DOHH2 (cell line): ENCODE results near the gene USHBP1.

ENCODE experiments used
- H3F3A ChIP-seq: fragments of 200-600 bp; sonication (generic), shearing (Covaris generic); 2 replicates; pipeline ENCODE4 v1.6.0; 2016; ENCODE audit warnings: antibody characterized with exemption, mild to moderate bottlenecking; ENCODE audit not compliant: control insufficient read depth, insufficient read depth
- H3K27ac ChIP-seq: fragments of 200-600 bp; sonication (generic); 2 replicates; pipeline ENCODE4 v1.5.1; 2014; ENCODE audit warnings: low read depth, mild to moderate bottlenecking, low read length, moderate library complexity
- H3K27me3 ChIP-seq: fragments of 200-600 bp; sonication (generic); 2 replicates; pipeline ENCODE4 v1.6.1; 2014; ENCODE audit warnings: mild to moderate bottlenecking, low read length, mixed read lengths; ENCODE audit not compliant: control insufficient read depth
- H3K36me3 ChIP-seq: fragments of 200-600 bp; sonication (generic); 2 replicates; pipeline ENCODE4 v1.6.1; 2014; ENCODE audit warnings: mild to moderate bottlenecking, low read length, moderate library complexity, mixed read lengths; ENCODE audit not compliant: control insufficient read depth
- H3K4me1 ChIP-seq: fragments of 200-600 bp; sonication (generic); 2 replicates; pipeline ENCODE4 v1.6.1; 2014; ENCODE audit warnings: mild to moderate bottlenecking, low read length, mixed read lengths; ENCODE audit not compliant: control insufficient read depth
- H3K4me2 ChIP-seq: fragments of 200-600 bp; sonication (generic); 2 replicates; pipeline ENCODE4 v1.6.0; 2014; ENCODE audit warnings: mild to moderate bottlenecking, low read length, moderate library complexity
- H3K4me3 ChIP-seq: fragments of 200-600 bp; sonication (generic); 2 replicates; pipeline ENCODE4 v1.5.1; 2014; ENCODE audit warnings: mild to moderate bottlenecking, low read length, mixed read lengths
- H3K79me2 ChIP-seq: fragments of 200-600 bp; sonication (generic); 2 replicates; pipeline ENCODE4 v1.6.1; 2014; ENCODE audit warnings: mild to moderate bottlenecking, low read length, mixed read lengths; ENCODE audit not compliant: control insufficient read depth
- H3K9me2 ChIP-seq: fragments of 200-600 bp; sonication (generic); replicated peaks from 2 replicates; pipeline ENCODE4 v1.6.1; 2014; ENCODE audit warnings: mild to moderate bottlenecking, low read length, mixed read lengths; ENCODE audit not compliant: control insufficient read depth
- H3K9me3 ChIP-seq: fragments of 200-600 bp; sonication (generic); 2 replicates; pipeline ENCODE4 v1.6.1; 2014; ENCODE audit warnings: antibody characterized with exemption, low read length, mixed read lengths; ENCODE audit not compliant: control insufficient read depth, insufficient read depth
- H4K20me1 ChIP-seq: fragments of 200-600 bp; sonication (generic); 2 replicates; pipeline ENCODE4 v1.6.0; 2014; ENCODE audit warnings: low read depth, mild to moderate bottlenecking, antibody characterized with exemption, low read length, moderate library complexity; ENCODE audit not compliant: control insufficient read depth, insufficient read depth
- CTCF ChIP-seq: fragments of 200-600 bp; sonication (generic); IDR thresholded peaks from one replicate; pipeline ENCODE4 v1.5.1; 2014; ENCODE audit warnings: antibody characterized with exemption, mild to moderate bottlenecking, low read depth, low read length; ENCODE audit not compliant: poor library complexity, severe bottlenecking
- EZH2phosphoT487 ChIP-seq: fragments of 200-600 bp; sonication (generic); IDR thresholded peaks from 2 replicates; pipeline ENCODE4 v1.6.1; 2017; ENCODE audit warnings: borderline replicate concordance, mild to moderate bottlenecking, antibody characterized with exemption, low read length, moderate library complexity, mixed read lengths

USHBP1 gene

GRCh38 chr19:17202249-17202648 lies 62.3 kb downstream of the USHBP1 start:
- Histone ChIP-seq H3K27me3 (no peaks in the 10 kb centered on the region), H3K27ac (no peak overlapping the region), H3K36me3 (peaks cover 80% of the 10 kb centered on the region), H3K4me1 (peaks cover 16% of the 10 kb centered on the region), H3K79me2 (no peaks in the 10 kb centered on the region), H4K20me1 (no peaks in the 10 kb centered on the region), H3F3A (no peaks in the 10 kb centered on the region), H3K4me2 (no peak overlapping the region), H3K9me2 (no peaks in the 10 kb centered on the region), H3K4me3 (no peak overlapping the region), H3K9me3 (no peaks in the 10 kb centered on the region)
- TF ChIP-seq EZH2phosphoT487 (no peak), CTCF (no peak)

GRCh38 chr19:17200408-17201079 lies 64.0 kb downstream of the USHBP1 start:
- H3K4me1 ChIP-seq = peaks cover 16% of the 10 kb centered on the region
- H3K36me3 ChIP-seq = peaks cover 74% of the 10 kb centered on the region
- no peak overlapping the region for H3K27ac ChIP-seq
- no peak for TF ChIP-seq CTCF
- no peak for TF ChIP-seq EZH2phosphoT487
- no peaks in the 10 kb centered on the region for H3K9me3 ChIP-seq
- H3K4me3 ChIP-seq = no peak overlapping the region
- H3F3A ChIP-seq = no peaks in the 10 kb centered on the region
- H3K79me2 ChIP-seq = no peaks in the 10 kb centered on the region
- H4K20me1 ChIP-seq = no peaks in the 10 kb centered on the region
- no peak overlapping the region for H3K4me2 ChIP-seq
- H3K9me2 ChIP-seq = no peaks in the 10 kb centered on the region
- H3K27me3 ChIP-seq = no peaks in the 10 kb centered on the region
